Osteoblast (primary cell): ENCODE measurements around the gene GREM2. TPM values are rescaled to one million over a fixed set of nuclear protein-coding genes. Genes with fewer than 3 reads are reported as not detected.

Source experiments
- DNase-seq: peaks from one replicate; pipeline ENCODE4 v3.0.0; 2011; ENCODE audit warnings: low spot score, mixed read lengths; ENCODE audit not compliant: insufficient read length; ENCODE audit errors: missing footprints
- H2AFZ ChIP-seq: 2 replicates; pipeline ENCODE4 v1.6.0; 2011; ENCODE audit warnings: mild to moderate bottlenecking, low read length
- H3K27ac ChIP-seq: 2 replicates; pipeline ENCODE4 v1.5.1; 2011; ENCODE audit warnings: mild to moderate bottlenecking, low read depth, low read length, moderate library complexity
- H3K27me3 ChIP-seq: 2 replicates; pipeline ENCODE4 v1.6.0; 2012; ENCODE audit warnings: mild to moderate bottlenecking, control low read depth, inconsistent platforms, low read length, moderate library complexity; ENCODE audit not compliant: insufficient read depth
- H3K36me3 ChIP-seq: 2 replicates; pipeline ENCODE4 v1.5.1; 2011; ENCODE audit warnings: mild to moderate bottlenecking, low read length, control low read depth, moderate library complexity; ENCODE audit not compliant: insufficient read depth
- H3K4me1 ChIP-seq: 2 replicates; pipeline ENCODE4 v1.5.1; 2011; ENCODE audit warnings: mild to moderate bottlenecking, low read length, control low read depth, moderate library complexity; ENCODE audit not compliant: insufficient read depth
- H3K4me2 ChIP-seq: 2 replicates; pipeline ENCODE4 v1.6.0; 2011; ENCODE audit warnings: mild to moderate bottlenecking, low read length; ENCODE audit not compliant: insufficient read depth
- H3K4me3 ChIP-seq: fragments of 200-600 bp; sonication (generic); 3 replicates; pipeline ENCODE4 v1.5.1; 2012; ENCODE audit warnings: mild to moderate bottlenecking, low read length, inconsistent platforms; ENCODE audit not compliant: insufficient read depth
- H3K79me2 ChIP-seq: 2 replicates; pipeline ENCODE4 v1.6.0; 2012; ENCODE audit warnings: mild to moderate bottlenecking, low read length, control low read depth, inconsistent platforms; ENCODE audit not compliant: insufficient read depth
- H3K9me3 ChIP-seq: 2 replicates; pipeline ENCODE4 v1.5.1; 2011; ENCODE audit warnings: low read depth, low read length, control low read depth
- H4K20me1 ChIP-seq: 2 replicates; pipeline ENCODE4 v1.6.0; 2012; ENCODE audit warnings: mild to moderate bottlenecking, low read length, control low read depth; ENCODE audit not compliant: insufficient read depth
- total RNA-seq: library from RNA; depleted of rRNA; stranded (reverse); fragments of >200 nt; gene quantifications from 2 replicates; pipeline ENCODE4 v1.2.3, GENCODE V29; 2012
- TF ChIP-seq, protein P1 (sequence below): IDR thresholded peaks from 2 replicates; pipeline ENCODE4 v1.5.1; 2011; ENCODE audit warnings: mild to moderate bottlenecking, low read depth, low read length, moderate library complexity; ENCODE audit errors: extremely low read depth

Gene GREM2
- total RNA-seq, 1 donor = 4.7 TPM

DNA sequence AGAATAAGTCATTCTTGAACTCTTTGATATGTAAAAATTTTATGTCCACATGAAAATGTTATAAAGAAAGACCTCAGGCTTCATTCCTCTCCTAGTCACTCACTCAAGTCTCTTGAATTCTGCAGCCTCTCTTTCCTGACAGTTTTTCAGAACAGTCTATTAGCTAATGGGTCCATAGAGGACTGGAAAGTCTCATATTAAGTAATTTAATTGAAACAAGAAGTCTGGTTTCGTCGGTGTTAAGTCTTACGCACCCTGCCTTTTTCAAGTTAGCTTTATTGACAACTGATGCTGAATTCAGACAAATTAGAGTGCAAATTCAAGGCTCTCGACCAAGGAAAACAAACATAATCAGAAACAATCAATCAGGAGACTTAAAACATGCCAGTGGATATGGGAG is 105.8 kb downstream of the GREM2 start:
- Histone ChIP-seq H3K4me3 (no peak overlapping the region), H3K79me2 (no peaks in the 10 kb centered on the region), H3K4me2 (no peak overlapping the region), H3K27ac (no peak overlapping the region), H3K9me3 (no peaks in the 10 kb centered on the region), H3K4me1 (peaks cover 3% of the 10 kb centered on the region), H4K20me1 (no peaks in the 10 kb centered on the region), H3K27me3 (no peaks in the 10 kb centered on the region), H3K36me3 (no peaks in the 10 kb centered on the region), H2AFZ (no peak overlapping the region)
- TF ChIP-seq, protein P1, sequence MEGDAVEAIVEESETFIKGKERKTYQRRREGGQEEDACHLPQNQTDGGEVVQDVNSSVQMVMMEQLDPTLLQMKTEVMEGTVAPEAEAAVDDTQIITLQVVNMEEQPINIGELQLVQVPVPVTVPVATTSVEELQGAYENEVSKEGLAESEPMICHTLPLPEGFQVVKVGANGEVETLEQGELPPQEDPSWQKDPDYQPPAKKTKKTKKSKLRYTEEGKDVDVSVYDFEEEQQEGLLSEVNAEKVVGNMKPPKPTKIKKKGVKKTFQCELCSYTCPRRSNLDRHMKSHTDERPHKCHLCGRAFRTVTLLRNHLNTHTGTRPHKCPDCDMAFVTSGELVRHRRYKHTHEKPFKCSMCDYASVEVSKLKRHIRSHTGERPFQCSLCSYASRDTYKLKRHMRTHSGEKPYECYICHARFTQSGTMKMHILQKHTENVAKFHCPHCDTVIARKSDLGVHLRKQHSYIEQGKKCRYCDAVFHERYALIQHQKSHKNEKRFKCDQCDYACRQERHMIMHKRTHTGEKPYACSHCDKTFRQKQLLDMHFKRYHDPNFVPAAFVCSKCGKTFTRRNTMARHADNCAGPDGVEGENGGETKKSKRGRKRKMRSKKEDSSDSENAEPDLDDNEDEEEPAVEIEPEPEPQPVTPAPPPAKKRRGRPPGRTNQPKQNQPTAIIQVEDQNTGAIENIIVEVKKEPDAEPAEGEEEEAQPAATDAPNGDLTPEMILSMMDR = no peak
- no peak for DNase-seq

DNA sequence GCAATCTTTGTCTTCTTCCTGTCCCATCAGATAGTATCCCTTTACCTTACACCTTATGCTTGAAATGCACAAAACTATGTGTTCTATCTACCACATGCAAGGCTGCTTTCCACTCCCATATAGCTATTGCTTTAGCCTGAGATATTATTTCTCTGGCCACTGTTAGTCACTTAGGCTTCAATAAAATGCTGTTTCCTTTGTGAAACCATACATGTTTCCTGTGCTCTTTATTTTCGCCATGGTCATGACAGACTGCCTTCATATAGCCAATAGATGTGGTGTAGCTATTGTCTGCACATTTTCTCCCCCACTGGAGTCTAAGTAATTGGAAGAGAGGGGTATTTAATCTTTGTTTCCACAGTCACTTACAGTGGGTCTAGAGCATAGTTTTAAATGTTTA is 108.4 kb downstream of the GREM2 start:
- Histone ChIP-seq H3K4me2 (no peak overlapping the region), H3K4me1 (peaks cover 8% of the 10 kb centered on the region), H4K20me1 (no peaks in the 10 kb centered on the region), H3K9me3 (no peaks in the 10 kb centered on the region), H3K36me3 (no peaks in the 10 kb centered on the region), H3K79me2 (no peaks in the 10 kb centered on the region), H3K27ac (no peak overlapping the region), H3K27me3 (no peaks in the 10 kb centered on the region), H3K4me3 (no peak overlapping the region), H2AFZ (no peak overlapping the region)
- DNase-seq = no peak
- TF ChIP-seq, protein P1 = no peak

DNA sequence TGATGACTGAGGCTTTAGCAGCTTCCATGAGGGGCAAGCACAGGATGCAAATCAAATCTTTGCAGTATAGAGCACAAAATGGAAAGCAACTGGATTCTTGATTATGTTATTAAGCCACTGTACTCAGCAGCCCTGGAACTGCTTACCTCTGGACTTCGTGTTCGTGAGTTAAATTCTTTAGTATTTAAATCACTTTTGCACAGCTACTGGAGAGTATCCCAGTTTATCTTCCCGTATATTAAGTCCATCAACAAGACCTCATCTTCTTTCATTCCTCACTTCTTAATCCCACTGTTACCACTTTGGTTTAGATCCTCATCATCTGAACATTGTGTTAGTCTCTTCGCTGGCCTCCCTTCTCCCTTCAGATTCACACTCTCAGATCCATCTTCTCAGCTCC is 108.9 kb downstream of the GREM2 start:
- no peaks in the 10 kb centered on the region for H3K79me2 ChIP-seq
- no peak for DNase-seq

DNA sequence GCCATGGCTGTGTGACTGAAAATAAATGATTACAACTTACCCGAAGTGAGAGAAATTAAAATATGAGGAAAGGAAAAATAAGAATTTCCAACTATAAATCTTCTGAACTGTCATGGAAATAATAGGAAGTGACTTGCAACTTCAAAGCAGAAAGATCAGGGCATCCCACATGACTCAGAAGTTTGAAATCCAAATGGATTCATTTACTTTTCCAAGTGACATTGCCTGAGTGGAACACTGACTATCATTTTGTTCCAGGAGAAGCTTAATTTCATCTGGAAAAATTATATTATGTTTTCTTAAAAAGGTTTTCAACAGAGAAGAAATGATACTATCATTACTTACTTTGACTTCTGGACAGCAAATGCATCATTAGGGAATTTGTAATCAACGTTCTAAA is 110.8 kb downstream of the GREM2 start:
- Histone ChIP-seq H3K36me3 (no peaks in the 10 kb centered on the region), H3K79me2 (no peaks in the 10 kb centered on the region), H2AFZ (no peak overlapping the region), H3K27ac (no peak overlapping the region), H3K4me1 (peaks cover 8% of the 10 kb centered on the region), H3K27me3 (no peaks in the 10 kb centered on the region), H3K4me2 (no peak overlapping the region), H4K20me1 (no peaks in the 10 kb centered on the region), H3K4me3 (no peak overlapping the region), H3K9me3 (no peaks in the 10 kb centered on the region)
- DNase-seq = no peak
- TF ChIP-seq, protein P1 = no peak

More for the DNA sequence above, 108.9 kb downstream of the GREM2 start:
- H3K4me1 ChIP-seq = peaks cover 8% of the 10 kb centered on the region
- H4K20me1 ChIP-seq = no peaks in the 10 kb centered on the region
- no peaks in the 10 kb centered on the region for H3K9me3 ChIP-seq
- TF ChIP-seq, protein P1 = no peak
- no peaks in the 10 kb centered on the region for H3K27me3 ChIP-seq
- H3K4me2 ChIP-seq = no peak overlapping the region
- no peak overlapping the region for H3K4me3 ChIP-seq
- no peak overlapping the region for H3K27ac ChIP-seq
- no peaks in the 10 kb centered on the region for H3K36me3 ChIP-seq
- no peak overlapping the region for H2AFZ ChIP-seq
